Mammary epithelial cell (primary cell): ENCODE data around the gene HOXD12.

ENCODE experiments used
- EZH2 ChIP-seq: IDR thresholded peaks from 2 replicates; pipeline ENCODE4 v1.6.1; 2012; ENCODE audit warnings: low read length, inconsistent platforms, borderline replicate concordance
- TF ChIP-seq, protein P1 (sequence below), 2 donors: IDR thresholded peaks in 1 of 2; conservative IDR thresholded peaks in 1 of 2; 2 replicates each; pipeline ENCODE4 v1.5.1; 2011 to 2012; ENCODE audit warnings: inconsistent platforms in 2 of 2, low read length in 2 of 2, mild to moderate bottlenecking in 2 of 2, control low read depth in 1 of 2, low read depth in 1 of 2; ENCODE audit not compliant: insufficient read depth in 1 of 2; ENCODE audit errors: extremely low read depth in 1 of 2

DNA sequence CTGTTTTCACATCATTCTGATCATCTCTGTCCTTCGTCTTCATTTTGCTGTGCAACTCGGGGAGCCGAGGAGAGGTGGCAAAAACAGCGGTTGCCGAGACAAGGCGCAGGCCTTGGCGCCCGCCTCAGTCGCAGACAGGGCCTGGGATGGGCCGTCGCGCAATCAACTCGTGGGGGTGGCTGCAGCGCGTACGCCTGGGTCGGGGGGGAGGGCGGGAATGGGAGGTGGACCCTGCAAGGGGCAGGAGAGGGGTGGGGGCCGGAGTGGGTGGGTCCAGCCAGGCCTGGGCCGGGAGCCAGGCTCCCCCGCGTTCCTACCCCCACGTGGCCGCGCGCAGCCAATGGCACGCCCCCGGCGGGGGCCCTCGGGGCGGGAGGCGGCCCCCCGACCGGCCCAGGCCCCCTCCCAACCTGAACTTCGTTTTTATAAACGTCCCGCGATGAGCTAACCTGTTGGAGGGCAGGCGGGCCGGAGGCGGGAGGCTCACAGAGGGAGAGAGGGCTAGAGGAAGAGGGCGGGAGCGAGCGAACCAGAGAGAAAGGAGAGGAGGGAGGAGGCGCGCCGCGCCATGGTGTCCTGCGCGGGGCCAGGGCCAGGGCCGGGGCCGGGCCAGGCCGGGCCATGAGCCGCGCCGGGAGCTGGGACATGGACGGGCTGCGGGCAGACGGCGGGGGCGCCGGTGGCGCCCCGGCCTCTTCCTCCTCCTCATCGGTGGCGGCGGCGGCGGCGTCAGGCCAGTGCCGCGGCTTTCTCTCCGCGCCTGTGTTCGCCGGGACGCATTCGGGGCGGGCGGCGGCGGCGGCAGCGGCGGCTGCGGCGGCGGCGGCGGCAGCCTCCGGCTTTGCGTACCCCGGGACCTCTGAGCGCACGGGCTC is 7.1 kb upstream of the HOXD12 start, which contains the start of gene HOXD13:
- TF ChIP-seq, protein P1, sequence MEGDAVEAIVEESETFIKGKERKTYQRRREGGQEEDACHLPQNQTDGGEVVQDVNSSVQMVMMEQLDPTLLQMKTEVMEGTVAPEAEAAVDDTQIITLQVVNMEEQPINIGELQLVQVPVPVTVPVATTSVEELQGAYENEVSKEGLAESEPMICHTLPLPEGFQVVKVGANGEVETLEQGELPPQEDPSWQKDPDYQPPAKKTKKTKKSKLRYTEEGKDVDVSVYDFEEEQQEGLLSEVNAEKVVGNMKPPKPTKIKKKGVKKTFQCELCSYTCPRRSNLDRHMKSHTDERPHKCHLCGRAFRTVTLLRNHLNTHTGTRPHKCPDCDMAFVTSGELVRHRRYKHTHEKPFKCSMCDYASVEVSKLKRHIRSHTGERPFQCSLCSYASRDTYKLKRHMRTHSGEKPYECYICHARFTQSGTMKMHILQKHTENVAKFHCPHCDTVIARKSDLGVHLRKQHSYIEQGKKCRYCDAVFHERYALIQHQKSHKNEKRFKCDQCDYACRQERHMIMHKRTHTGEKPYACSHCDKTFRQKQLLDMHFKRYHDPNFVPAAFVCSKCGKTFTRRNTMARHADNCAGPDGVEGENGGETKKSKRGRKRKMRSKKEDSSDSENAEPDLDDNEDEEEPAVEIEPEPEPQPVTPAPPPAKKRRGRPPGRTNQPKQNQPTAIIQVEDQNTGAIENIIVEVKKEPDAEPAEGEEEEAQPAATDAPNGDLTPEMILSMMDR (conservative IDR thresholded peaks at IDR 0.05 in 1 of 2, IDR thresholded peaks at IDR 0.05 in 1 of 2; ENCODE audit: extremely low read depth in 1 of 2, insufficient read depth in 1 of 2, low read depth in 1 of 2, low read length in 2 of 2), result no peak
- TF ChIP-seq EZH2, result no peak
